H1 (cell line): ENCODE data around the gene TM4SF18. TPM values are rescaled to one million over a fixed set of nuclear protein-coding genes. Genes with fewer than 3 reads are reported as not detected.
A peak's percentile ranks its signal among the peaks of the same experiment; 100 is the strongest.

Source experiments
- CTCF ChIA-PET: fragments of 300-600 bp; sonication (Branson Sonifier 250); formaldehyde crosslinking; loops from one replicate; lab custom pipeline; 2021; ENCODE audit not compliant: partially characterized antibody; lab: Charles Lee
- POLR2A ChIA-PET: fragments of 300-600 bp; sonication (Branson Sonifier 250); formaldehyde crosslinking; loops from one replicate; lab custom pipeline; 2021; ENCODE audit warnings: inconsistent platforms; ENCODE audit not compliant: partially characterized antibody; lab: Charles Lee
- DNase-seq, 2 experiments: peaks; one replicate each; pipeline versions ENCODE4 v3.0.0 to v3.0.0-alpha.2; 2010 to 2022; ENCODE audit warnings: low spot score in 2 of 2, low read depth in 1 of 2, mixed read lengths in 1 of 2
- FAIRE-seq: peaks from 2 replicates; lab custom pipeline; 2011; peaks lifted over from hg19 to GRCh38; lab: Jason Lieb, UNC
- H2AFZ ChIP-seq: 2 replicates; pipeline ENCODE4 v1.8.1; 2012; ENCODE audit warnings: low read length, inconsistent platforms
- H2AK5ac ChIP-seq: 2 replicates; pipeline ENCODE4 v1.6.1; 2013; ENCODE audit warnings: low read depth, low read length
- H2BK120ac ChIP-seq: replicated peaks from 2 replicates; pipeline ENCODE3; 2013; ENCODE audit warnings: low read depth, low read length, inconsistent platforms
- H2BK12ac ChIP-seq: 2 replicates; pipeline ENCODE4 v1.6.1; 2013; ENCODE audit warnings: low read depth, low read length
- H2BK15ac ChIP-seq: 2 replicates; pipeline ENCODE4 v1.6.1; 2013; ENCODE audit warnings: low read length
- H2BK20ac ChIP-seq: 2 replicates; pipeline ENCODE4 v1.6.1; 2013; ENCODE audit warnings: low read length
- H2BK5ac ChIP-seq: 2 replicates; pipeline ENCODE4 v1.6.1; 2013; ENCODE audit warnings: low read depth, low read length
- H3K14ac ChIP-seq: 2 replicates; pipeline ENCODE4 v1.6.1; 2013; ENCODE audit warnings: inconsistent platforms; ENCODE audit not compliant: insufficient read length
- H3K18ac ChIP-seq: 2 replicates; pipeline ENCODE4 v1.6.1; 2013; ENCODE audit warnings: low read length; ENCODE audit errors: extremely low read depth
- H3K23ac ChIP-seq: 2 replicates; pipeline ENCODE4 v1.6.1; 2013; ENCODE audit warnings: inconsistent platforms; ENCODE audit not compliant: insufficient read length
- H3K23me2 ChIP-seq: 2 replicates; pipeline ENCODE4 v1.6.1; 2013; ENCODE audit warnings: low read depth, low read length
- H3K27ac ChIP-seq: 2 replicates; pipeline ENCODE4 v1.6.1; 2011; ENCODE audit warnings: low read depth, low read length, inconsistent platforms
- H3K27me3 ChIP-seq, 4 experiments: replicated peaks in 1 of 4; 1 replicate in 1 of 4; 2 replicates in 3 of 4; pipeline versions ENCODE4 v1.6.1 to v1.8.1; 2011 to 2013; ENCODE audit warnings: low read length in 3 of 4, mild to moderate bottlenecking in 3 of 4, inconsistent platforms in 2 of 4, mixed read lengths in 2 of 4, moderate library complexity in 1 of 4; ENCODE audit not compliant: control insufficient read depth in 3 of 4, insufficient read depth in 3 of 4; ENCODE audit errors: extremely low read depth in 1 of 4
- H3K36me3 ChIP-seq, 4 experiments: 2 replicates each; pipeline versions ENCODE4 v1.6.1 to v1.8.1; 2011 to 2013; ENCODE audit warnings: mild to moderate bottlenecking in 4 of 4, low read length in 3 of 4, moderate library complexity in 2 of 4, control low read depth in 1 of 4, inconsistent platforms in 1 of 4; ENCODE audit not compliant: insufficient read depth in 4 of 4, control insufficient read depth in 2 of 4
- H3K4ac ChIP-seq: replicated peaks from 2 replicates; pipeline ENCODE3; 2013; ENCODE audit warnings: low read length, low read depth, mixed read lengths, inconsistent platforms; ENCODE audit not compliant: insufficient read length
- H3K4me1 ChIP-seq, 4 experiments: replicated peaks in 1 of 4; 1 replicate in 1 of 4; 2 replicates in 3 of 4; pipeline versions ENCODE4 v1.6.1 to v1.8.1; 2011 to 2013; ENCODE audit warnings: low read length in 3 of 4, inconsistent platforms in 2 of 4, mixed read lengths in 1 of 4; ENCODE audit not compliant: insufficient read depth in 4 of 4, control insufficient read depth in 3 of 4
- H3K4me2 ChIP-seq, 2 experiments: 2 replicates each; pipeline versions ENCODE4 v1.6.1 to v1.8.1; 2011 to 2013; ENCODE audit warnings: low read depth in 2 of 2, low read length in 2 of 2, control low read depth in 1 of 2, inconsistent platforms in 1 of 2, mild to moderate bottlenecking in 1 of 2; ENCODE audit not compliant: insufficient read depth in 1 of 2
- H3K4me3 ChIP-seq, 4 experiments: fragments of 200-600, 300-600 bp in 1 of 4; sonication (generic), shearing (Covaris generic), sonication (Bioruptor Twin) in 1 of 4; 2 replicates each; pipeline versions ENCODE4 v1.5.1 to v1.8.1; 2011 to 2016; ENCODE audit warnings: low read length in 4 of 4, low read depth in 3 of 4, control low read depth in 2 of 4, inconsistent platforms in 2 of 4, mild to moderate bottlenecking in 2 of 4, mixed read lengths in 1 of 4, moderate library complexity in 1 of 4; ENCODE audit not compliant: insufficient read depth in 2 of 4; ENCODE audit errors: extremely low read depth in 1 of 4
- H3K56ac ChIP-seq: replicated peaks from 2 replicates; pipeline ENCODE3; 2013; ENCODE audit warnings: low read depth, mild to moderate bottlenecking, mixed read lengths, low read length, inconsistent platforms; ENCODE audit not compliant: insufficient read length
- H3K79me1 ChIP-seq: 2 replicates; pipeline ENCODE4 v1.6.1; 2013; ENCODE audit warnings: low read depth, low read length, control low read depth
- H3K79me2 ChIP-seq, 2 experiments: 2 replicates each; pipeline versions ENCODE4 v1.6.1 to v1.8.1; 2012 to 2013; ENCODE audit warnings: low read length in 2 of 2, mild to moderate bottlenecking in 2 of 2, inconsistent platforms in 1 of 2; ENCODE audit not compliant: insufficient read depth in 2 of 2, control insufficient read depth in 1 of 2
- H3K9ac ChIP-seq, 4 experiments: replicated peaks in 1 of 4; 1 replicate in 1 of 4; 2 replicates in 3 of 4; pipeline versions ENCODE4 v1.6.1 to v1.8.1; 2011 to 2013; ENCODE audit warnings: low read depth in 3 of 4, low read length in 3 of 4, control low read depth in 2 of 4, mild to moderate bottlenecking in 2 of 4, moderate library complexity in 2 of 4, inconsistent platforms in 1 of 4; ENCODE audit errors: extremely low read depth in 1 of 4
- H3K9me3 ChIP-seq, 2 experiments: 2 replicates each; pipeline versions ENCODE4 v1.6.1 to v1.8.1; 2012 to 2013; ENCODE audit warnings: mild to moderate bottlenecking in 2 of 2, moderate library complexity in 2 of 2, control low read depth in 1 of 2, inconsistent platforms in 1 of 2, low read depth in 1 of 2, low read length in 1 of 2, mixed read lengths in 1 of 2; ENCODE audit not compliant: insufficient read depth in 2 of 2
- H4K20me1 ChIP-seq, 2 experiments: replicated peaks in 1 of 2; 2 replicates each; pipeline versions ENCODE3 to v1.8.1; 2011 to 2013; ENCODE audit warnings: inconsistent platforms in 2 of 2, low read length in 2 of 2, mild to moderate bottlenecking in 1 of 2; ENCODE audit not compliant: insufficient read depth in 2 of 2, control insufficient read depth in 1 of 2
- H4K5ac ChIP-seq: 2 replicates; pipeline ENCODE4 v1.6.1; 2013; ENCODE audit warnings: low read length, low read depth, mixed read lengths, inconsistent platforms; ENCODE audit not compliant: insufficient read length
- H4K8ac ChIP-seq: 2 replicates; pipeline ENCODE4 v1.8.0; 2013; ENCODE audit warnings: mild to moderate bottlenecking, moderate library complexity, low read length, inconsistent platforms; ENCODE audit not compliant: insufficient read depth; ENCODE audit errors: extremely low read depth
- H4K91ac ChIP-seq: replicated peaks from 2 replicates; pipeline ENCODE3; 2013; ENCODE audit warnings: low read length, mixed read lengths, inconsistent platforms; ENCODE audit not compliant: insufficient read length
- BRCA1 ChIP-seq: IDR thresholded peaks from 2 replicates; pipeline ENCODE4 v1.6.1; 2012; ENCODE audit warnings: low read depth, low read length, improper control_type of control experiment
- CTBP2 ChIP-seq: IDR thresholded peaks from 2 replicates; pipeline ENCODE4 v1.7.0; 2011; ENCODE audit warnings: borderline replicate concordance, mild to moderate bottlenecking, moderate library complexity, mixed read lengths, low read length; ENCODE audit not compliant: insufficient read depth, insufficient read length
- EP300 ChIP-seq, 2 experiments: IDR thresholded peaks; 1 replicate in 1 of 2; 2 replicates in 1 of 2; pipeline ENCODE4 v1.6.1; 2011 to 2012; ENCODE audit warnings: low read depth in 2 of 2, low read length in 2 of 2, mild to moderate bottlenecking in 2 of 2, borderline replicate concordance in 1 of 2, inconsistent platforms in 1 of 2, moderate library complexity in 1 of 2
- HDAC6 ChIP-seq: IDR thresholded peaks from one replicate; pipeline ENCODE4 v1.7.1; 2012; ENCODE audit warnings: low read depth, mild to moderate bottlenecking, inconsistent platforms, low read length, moderate library complexity
- NRF1 ChIP-seq: IDR thresholded peaks from 2 replicates; pipeline ENCODE4 v1.6.1; 2011; ENCODE audit warnings: mild to moderate bottlenecking, low read depth, low read length, improper control_type of control experiment
- PHF8 ChIP-seq: fragments of 200-600 bp; sonication (generic); conservative IDR thresholded peaks from 2 replicates; pipeline ENCODE4 v1.7.1; 2012; ENCODE audit warnings: low read depth, mild to moderate bottlenecking, inconsistent platforms, low read length, moderate library complexity
- POLR2AphosphoS5 ChIP-seq: IDR thresholded peaks from 2 replicates; pipeline ENCODE4 v1.6.1; 2011; ENCODE audit warnings: low read depth, low read length
- RAD21 ChIP-seq, 2 experiments: IDR thresholded peaks in 1 of 2; conservative IDR thresholded peaks in 1 of 2; 2 replicates each; pipeline ENCODE4 v1.6.1; 2011; ENCODE audit warnings: low read depth in 2 of 2, low read length in 2 of 2, improper control_type of control experiment in 1 of 2, inconsistent platforms in 1 of 2, mild to moderate bottlenecking in 1 of 2, moderate library complexity in 1 of 2
- SUZ12 ChIP-seq: fragments of 200-600 bp; sonication (generic); IDR thresholded peaks from 2 replicates; pipeline ENCODE4 v1.6.1; 2012; ENCODE audit warnings: mild to moderate bottlenecking, inconsistent platforms, low read length, moderate library complexity, mixed read lengths
- TEAD4 ChIP-seq: IDR thresholded peaks from 2 replicates; pipeline ENCODE4 v1.6.1; 2012; ENCODE audit warnings: low read depth, low read length, inconsistent platforms, mixed read lengths
- YY1 ChIP-seq: IDR thresholded peaks from 2 replicates; pipeline ENCODE4 v1.6.1; 2011; ENCODE audit warnings: low read depth, mild to moderate bottlenecking, low read length
- WGBS, 2 experiments: shearing (Covaris generic) in 1 of 2; methylation state at CpG; one replicate each; pipeline versions ENCODE4 v1.1.6 to v1.1.7; 2013 to 2015; ENCODE audit warnings: low lambda C conversion rate in 2 of 2, mixed read lengths in 2 of 2, inconsistent platforms in 1 of 2, low coverage in 1 of 2, missing lambda C conversion rate in 1 of 2; ENCODE audit not compliant: insufficient replicate concordance in 2 of 2, insufficient coverage in 1 of 2, insufficient read length in 1 of 2; ENCODE audit errors: extremely low coverage in 1 of 2, missing lambda C conversion rate in 1 of 2; 5-methylcytosine and 5-hydroxymethylcytosine counted together
- polyA plus RNA-seq, 7 experiments: library from polyadenylated mRNA; depleted of rRNA in 3 of 7; stranded (reverse) in 5 of 7; unstranded in 2 of 7; fragments of >200 nt in 5 of 7; fragments of 200-250 nt in 2 of 7; gene quantifications; 1 replicate in 5 of 7; 2 replicates in 1 of 7; 4 replicates in 1 of 7; pipeline versions ENCODE4 v1.2.1 to v1.2.3, GENCODE V29; 2011 to 2013; ENCODE audit warnings: missing spikeins in 2 of 7, mixed read lengths in 2 of 7
- total RNA-seq: library from RNA; stranded (reverse); fragmentation: NEBNext Ultra II Directional; extraction: Animal tissue kit (Norgen Biotek cat#: 25700); gene quantifications from 2 replicates; pipeline ENCODE4 v1.2.1, GENCODE V29; 2021
- TF ChIP-seq, protein P1 (sequence below): IDR thresholded peaks from 2 replicates; pipeline ENCODE4 v1.6.1; 2012; ENCODE audit warnings: low read length, inconsistent platforms

Gene TM4SF18
- total and polyA plus RNA-seq, 2 of the 8 experiments (the other 6 are each of a cell fraction or from before 2014, with no cell fraction given), result 2.9 to 13.6 TPM

DNA sequence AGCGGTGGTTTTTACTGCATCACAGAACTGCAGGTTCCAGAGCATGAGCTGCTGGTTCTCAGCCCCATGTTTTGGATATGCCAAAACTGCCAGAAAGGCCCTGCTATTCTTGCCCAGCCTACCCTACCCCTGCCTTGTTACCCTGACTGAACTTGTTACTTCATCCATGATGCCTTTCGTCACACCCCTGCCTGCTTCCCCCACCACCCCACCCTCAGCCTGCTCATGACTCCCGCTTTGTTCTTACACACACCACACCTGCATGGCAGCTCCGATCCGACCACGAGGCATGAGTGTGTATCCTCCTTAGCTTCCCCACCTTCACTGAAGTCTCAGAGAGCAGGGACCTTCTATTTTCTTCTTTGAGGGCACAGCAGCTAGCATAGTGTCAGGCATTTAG is 49.1 kb upstream of the TM4SF18 start:
- no peak overlapping the region for H3K18ac ChIP-seq
- DNase-seq (no peak), FAIRE-seq (no peak)
- H3K27me3 ChIP-seq, result no peaks in the 10 kb centered on the region
- no peaks in the 10 kb centered on the region for H3K79me1 ChIP-seq
- H3K9me3 ChIP-seq, result peaks cover 0 to 6% of the 10 kb centered on the region in 2 experiments; a peak in 1 of 4 replicates
- no peak overlapping the region for H3K56ac ChIP-seq
- H3K23ac ChIP-seq, result no peak overlapping the region
- no peaks in the 10 kb centered on the region for H3K36me3 ChIP-seq
- WGBS, 2 experiments, result 93% methylated on average over 6 of the region's 6 CpGs; no CpG with 5 or more reads in 1 of the 2 experiments
- H4K5ac ChIP-seq, result no peak overlapping the region
- peaks cover 0 to 1% (median 0%) of the 10 kb centered on the region in 4 experiments; a peak in 2 of 7 replicates for H3K4me1 ChIP-seq
- no peak overlapping the region for H3K9ac ChIP-seq
- H3K23me2 ChIP-seq, result no peaks in the 10 kb centered on the region
- H2AFZ ChIP-seq, result 0 out of 2 replicates have a peak overlapping the region, but pooled peaks have one; percentile 34
- H4K91ac ChIP-seq, result no peak overlapping the region
- no peak overlapping the region for H2BK5ac ChIP-seq
- H3K4me3 ChIP-seq, result no peak overlapping the region
- H4K20me1 ChIP-seq, result no peaks in the 10 kb centered on the region
- no peak overlapping the region for H3K4me2 ChIP-seq
- no peak overlapping the region for H2BK20ac ChIP-seq
- H4K8ac ChIP-seq, result no peak overlapping the region
- no peak overlapping the region for H3K4ac ChIP-seq
- no peak overlapping the region for H2BK12ac ChIP-seq
- H2AK5ac ChIP-seq, result no peak overlapping the region
- ChIA-PET POLR2A (interaction anchor here (0.6 kb wide), 1 partner anchor 288 kb away, joined by 3 read pairs; no protein-coding TSS in a partner anchor), CTCF (interaction anchor here (0.9 to 1.5 kb wide), 5 partner anchors 19 to 104 kb away, joined by 3 to 7 read pairs (median 4); no protein-coding TSS in a partner anchor)
- H3K14ac ChIP-seq, result no peak overlapping the region
- no peak overlapping the region for H3K27ac ChIP-seq
- H3K79me2 ChIP-seq, result no peaks in the 10 kb centered on the region
- H2BK120ac ChIP-seq, result no peak overlapping the region
- no peak overlapping the region for H2BK15ac ChIP-seq
- TF ChIP-seq BRCA1 (no peak), NRF1 (no peak), EP300 (IDR thresholded peaks at IDR 0.05; ENCODE audit: borderline replicate concordance in 1 of 2, low read depth in 2 of 2, low read length in 2 of 2) (no peak), CTBP2 (no peak), POLR2AphosphoS5 (no peak), TEAD4 (no peak), PHF8 (no peak), HDAC6 (no peak), YY1 (no peak), SUZ12 (no peak), RAD21 (IDR thresholded peaks at IDR 0.05 in 1 of 2, conservative IDR thresholded peaks at IDR 0.05 in 1 of 2; ENCODE audit: low read depth in 2 of 2, low read length in 2 of 2) (no peak)
- TF ChIP-seq, protein P1, sequence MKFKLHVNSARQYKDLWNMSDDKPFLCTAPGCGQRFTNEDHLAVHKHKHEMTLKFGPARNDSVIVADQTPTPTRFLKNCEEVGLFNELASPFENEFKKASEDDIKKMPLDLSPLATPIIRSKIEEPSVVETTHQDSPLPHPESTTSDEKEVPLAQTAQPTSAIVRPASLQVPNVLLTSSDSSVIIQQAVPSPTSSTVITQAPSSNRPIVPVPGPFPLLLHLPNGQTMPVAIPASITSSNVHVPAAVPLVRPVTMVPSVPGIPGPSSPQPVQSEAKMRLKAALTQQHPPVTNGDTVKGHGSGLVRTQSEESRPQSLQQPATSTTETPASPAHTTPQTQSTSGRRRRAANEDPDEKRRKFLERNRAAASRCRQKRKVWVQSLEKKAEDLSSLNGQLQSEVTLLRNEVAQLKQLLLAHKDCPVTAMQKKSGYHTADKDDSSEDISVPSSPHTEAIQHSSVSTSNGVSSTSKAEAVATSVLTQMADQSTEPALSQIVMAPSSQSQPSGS, result no peak
